ENCODE data around the gene RTN4RL1.

The RTN4RL1 gene

GRCh38 chr17:1979182-1979985 is 45.8 kb downstream of the RTN4RL1 start:
- ChIA-PET POLR2A (interaction anchor here (0.7 kb wide), 1 partner anchor 76 kb away, joined by 3 read pairs; the partner anchor contains the start of gene HIC1), CTCF (no interaction called here)
- no peak for DNase-seq (ENCODE audit: extremely low spot score)
- TF ChIP-seq, protein P1, sequence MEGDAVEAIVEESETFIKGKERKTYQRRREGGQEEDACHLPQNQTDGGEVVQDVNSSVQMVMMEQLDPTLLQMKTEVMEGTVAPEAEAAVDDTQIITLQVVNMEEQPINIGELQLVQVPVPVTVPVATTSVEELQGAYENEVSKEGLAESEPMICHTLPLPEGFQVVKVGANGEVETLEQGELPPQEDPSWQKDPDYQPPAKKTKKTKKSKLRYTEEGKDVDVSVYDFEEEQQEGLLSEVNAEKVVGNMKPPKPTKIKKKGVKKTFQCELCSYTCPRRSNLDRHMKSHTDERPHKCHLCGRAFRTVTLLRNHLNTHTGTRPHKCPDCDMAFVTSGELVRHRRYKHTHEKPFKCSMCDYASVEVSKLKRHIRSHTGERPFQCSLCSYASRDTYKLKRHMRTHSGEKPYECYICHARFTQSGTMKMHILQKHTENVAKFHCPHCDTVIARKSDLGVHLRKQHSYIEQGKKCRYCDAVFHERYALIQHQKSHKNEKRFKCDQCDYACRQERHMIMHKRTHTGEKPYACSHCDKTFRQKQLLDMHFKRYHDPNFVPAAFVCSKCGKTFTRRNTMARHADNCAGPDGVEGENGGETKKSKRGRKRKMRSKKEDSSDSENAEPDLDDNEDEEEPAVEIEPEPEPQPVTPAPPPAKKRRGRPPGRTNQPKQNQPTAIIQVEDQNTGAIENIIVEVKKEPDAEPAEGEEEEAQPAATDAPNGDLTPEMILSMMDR (IDR thresholded peaks at IDR 0.05; ENCODE audit: control extremely low read depth, extremely low read depth, low read depth, missing control alignments) = no peak

DNA sequence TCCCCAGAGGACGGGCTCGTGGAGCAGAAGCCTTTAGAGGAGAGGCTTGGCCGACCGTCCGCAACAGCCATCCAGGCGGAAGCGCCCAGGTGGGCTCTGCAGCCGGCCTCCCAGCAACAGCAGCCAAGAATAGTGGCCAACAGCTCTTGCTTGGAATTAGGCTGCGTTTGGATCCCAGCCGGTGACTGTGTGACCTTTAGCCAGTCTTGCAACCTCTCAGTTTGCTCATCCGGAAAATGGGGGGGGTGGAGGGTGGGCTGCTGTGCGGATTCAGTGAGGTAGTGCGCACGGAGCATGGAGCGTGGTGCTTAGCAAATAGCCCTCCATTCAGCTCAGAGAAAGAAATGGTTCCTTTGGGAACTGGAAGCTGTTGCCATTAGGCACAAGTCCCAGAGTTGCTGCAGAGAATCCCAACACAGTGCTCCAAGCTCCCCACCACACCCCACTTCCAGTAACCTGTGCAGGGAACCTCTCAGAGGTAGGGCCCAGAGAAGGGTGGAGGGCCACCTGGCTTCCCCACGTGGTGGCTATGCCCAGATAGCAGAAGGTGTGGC is 46.7 kb downstream of the RTN4RL1 start:
- POLR2A ChIA-PET = interaction anchor here (0.7 kb wide), 1 partner anchor 76 kb away, joined by 3 read pairs; the partner anchor contains the start of gene HIC1
- no peak for DNase-seq (ENCODE audit: extremely low spot score)
- TF ChIP-seq, protein P1 (IDR thresholded peaks at IDR 0.05; ENCODE audit: control extremely low read depth, extremely low read depth, low read depth, missing control alignments) = no peak
- CTCF ChIA-PET = interaction anchor here (1.0 kb wide), 1 partner anchor 35 kb away, joined by 3 read pairs; no protein-coding TSS in a partner anchor

GRCh38 chr17:1977583-1978395 is 47.3 kb downstream of the RTN4RL1 start:
- TF ChIP-seq, protein P1 (IDR thresholded peaks at IDR 0.05; ENCODE audit: control extremely low read depth, extremely low read depth, low read depth, missing control alignments) = no peak
- POLR2A ChIA-PET = no interaction called here
- CTCF ChIA-PET = interaction anchor here (1.0 kb wide), 1 partner anchor 35 kb away, joined by 3 read pairs; no protein-coding TSS in a partner anchor
- DNase-seq (ENCODE audit: extremely low spot score) = no peak

GRCh38 chr17:1976683-1977064 is 48.5 kb downstream of the RTN4RL1 start:
- ChIA-PET CTCF (no interaction called here), POLR2A (no interaction called here)
- no peak for DNase-seq (ENCODE audit: extremely low spot score)
- TF ChIP-seq, protein P1 (IDR thresholded peaks at IDR 0.05; ENCODE audit: control extremely low read depth, extremely low read depth, low read depth, missing control alignments) = no peak

- ChIA-PET POLR2A (no interaction called here), CTCF (no interaction called here)
- TF ChIP-seq, protein P1 (IDR thresholded peaks at IDR 0.05; ENCODE audit: control extremely low read depth, extremely low read depth, low read depth, missing control alignments) = no peak
- no peak for DNase-seq (ENCODE audit: extremely low spot score)
Measured at GRCh38 chr17:1976000-1976682, 49.0 kb downstream of the RTN4RL1 start.

- no peak for DNase-seq (ENCODE audit: extremely low spot score)
- CTCF ChIA-PET = no interaction called here
- TF ChIP-seq, protein P1 (IDR thresholded peaks at IDR 0.05; ENCODE audit: control extremely low read depth, extremely low read depth, low read depth, missing control alignments) = no peak
- POLR2A ChIA-PET = no interaction called here
Measured at GRCh38 chr17:1975573-1975972, 49.6 kb downstream of the RTN4RL1 start.

Data from GM10248 (cell line).